K562 (cell line): Measurements from ENCODE around the gene PTGFR. TPM values are rescaled to one million over a fixed set of nuclear protein-coding genes. Genes with fewer than 3 reads are reported as not detected.

Source experiments
- ATAC-seq: fragments of 200-7000 bp; cut with Tn5 transposase; 3 replicates; pipeline ENCODE4 v1.9.1; 2020; ENCODE audit warnings: moderate library complexity
- BruUV-seq: library from RNA; stranded (reverse); fragments of 400-500 nt; replicated peaks from 2 replicates; lab custom pipeline; 2021; lab: Mats Ljungman, UMichigan
- CTCF ChIA-PET: fragments of 300-600 bp; formaldehyde crosslinking; extraction: SDS; loops from one replicate; lab custom pipeline; 2021; ENCODE audit warnings: low intra/inter-chr PET ratio; lab: Yijun Ruan, JAX
- POLR2A ChIA-PET: fragments of 300-600, 350-650 bp; sonication (Branson Sonifier 250); formaldehyde crosslinking; extraction: SDS; loops from one replicate; lab custom pipeline; 2021; ENCODE audit warnings: antibody characterized with exemption, inconsistent platforms; lab: Yijun Ruan, JAX
- DNase-seq, 4 experiments: peaks; one replicate each; pipeline versions ENCODE4 v3.0.0 to v3.0.0-alpha.2; 2011 to 2018; ENCODE audit warnings: low spot score in 3 of 4, mixed read lengths in 3 of 4; ENCODE audit errors: extremely low read depth in 1 of 4
- FAIRE-seq: peaks from 2 replicates; lab custom pipeline; 2011; peaks lifted over from hg19 to GRCh38; lab: Jason Lieb, UNC
- H2AFZ ChIP-seq: 2 replicates; pipeline ENCODE4 v1.6.0; 2011; ENCODE audit warnings: low read depth, low read length, control low read depth, inconsistent platforms
- H3K27ac ChIP-seq: fragments of 200-600 bp; 3 replicates; pipeline ENCODE4 v1.8.0; 2011; ENCODE audit warnings: low read depth, mild to moderate bottlenecking, control low read depth, inconsistent platforms, low read length, moderate library complexity, mixed read lengths; ENCODE audit errors: extremely low read depth
- H3K27me3 ChIP-seq, 2 experiments: fragments of 300-600 bp in 1 of 2; 2 replicates in 1 of 2; 3 replicates in 1 of 2; pipeline versions ENCODE4 v1.6.0 to v1.8.0; 2011; ENCODE audit warnings: inconsistent platforms in 2 of 2, low read length in 2 of 2, mild to moderate bottlenecking in 1 of 2, mixed read lengths in 1 of 2, moderate library complexity in 1 of 2; ENCODE audit not compliant: control insufficient read depth in 2 of 2, insufficient read depth in 2 of 2
- H3K36me3 ChIP-seq: fragments of 300-600 bp; 3 replicates; pipeline ENCODE4 v1.8.0; 2011; ENCODE audit warnings: mild to moderate bottlenecking, low read length, inconsistent platforms; ENCODE audit not compliant: control insufficient read depth, insufficient read depth
- H3K4me1 ChIP-seq, 2 experiments: fragments of 200-600 bp in 1 of 2; replicated peaks in 1 of 2; 2 replicates in 1 of 2; 3 replicates in 1 of 2; pipeline versions ENCODE4 v1.5.1 to v1.8.0; 2011; ENCODE audit warnings: inconsistent platforms in 2 of 2, low read length in 2 of 2, mild to moderate bottlenecking in 1 of 2, mixed read lengths in 1 of 2, moderate library complexity in 1 of 2; ENCODE audit not compliant: control insufficient read depth in 2 of 2, insufficient read depth in 2 of 2
- H3K4me2 ChIP-seq: 2 replicates; pipeline ENCODE4 v1.6.1; 2011; ENCODE audit warnings: low read length, control low read depth, inconsistent platforms, mixed read lengths; ENCODE audit not compliant: insufficient read depth
- H3K4me3 ChIP-seq: fragments of 200-600 bp; sonication (generic), shearing (Covaris generic); 2 replicates; pipeline ENCODE4 v1.5.1; 2016; ENCODE audit warnings: control low read depth, inconsistent platforms
- H3K79me2 ChIP-seq: fragments of 200-600 bp; 3 replicates; pipeline ENCODE4 v1.8.0; 2011; ENCODE audit warnings: low read length, inconsistent platforms; ENCODE audit not compliant: control insufficient read depth, insufficient read depth
- H3K9ac ChIP-seq, 2 experiments: 2 replicates each; pipeline versions ENCODE4 v1.6.0 to v1.6.1; 2011; ENCODE audit warnings: low read depth in 2 of 2, low read length in 2 of 2, control low read depth in 1 of 2, inconsistent platforms in 1 of 2, mild to moderate bottlenecking in 1 of 2, mixed read lengths in 1 of 2; ENCODE audit not compliant: insufficient read depth in 1 of 2
- H3K9me1 ChIP-seq: one replicate; pipeline ENCODE4 v1.6.0; 2011; ENCODE audit warnings: inconsistent platforms, mild to moderate bottlenecking, low read length, moderate library complexity; ENCODE audit not compliant: control insufficient read depth, insufficient read depth
- H3K9me3 ChIP-seq: replicated peaks from 2 replicates; pipeline ENCODE4 v1.5.1; 2011; ENCODE audit warnings: low read depth, low read length, inconsistent platforms; ENCODE audit not compliant: control insufficient read depth, insufficient read depth
- H4K20me1 ChIP-seq: replicated peaks from 2 replicates; pipeline ENCODE4 v1.6.1; 2011; ENCODE audit warnings: low read length, inconsistent platforms, mixed read lengths; ENCODE audit not compliant: control insufficient read depth, insufficient read depth
- ELF4 ChIP-seq: fragments of 450-650 bp; formaldehyde crosslinking; IDR thresholded peaks from 2 replicates; pipeline ENCODE4 v1.4.0; 2022; ENCODE audit warnings: missing genetic modification characterization
- FOS ChIP-seq: IDR thresholded peaks from 3 replicates; pipeline ENCODE4 v1.6.1; 2011; ENCODE audit not compliant: insufficient read length; ENCODE audit errors: extremely low read depth
- FOXJ2 ChIP-seq: fragments of 200-800 bp; sonication (Bioruptor generic); IDR thresholded peaks from 2 replicates; pipeline ENCODE4 v1.6.1; 2016; ENCODE audit warnings: missing genetic modification characterization, missing compliant biosample characterization
- HNRNPLL ChIP-seq: fragments of 200-400 bp; formaldehyde crosslinking; IDR thresholded peaks from 2 replicates; pipeline ENCODE4 v1.6.1; 2017; ENCODE audit warnings: low read length, low read depth, mild to moderate bottlenecking; ENCODE audit not compliant: poor library complexity, severe bottlenecking
- PTTG1 ChIP-seq: fragments of 450-650 bp; IDR thresholded peaks from 2 replicates; pipeline ENCODE4 v1.6.1; 2016; ENCODE audit warnings: low read depth, mild to moderate bottlenecking, missing genetic modification characterization, missing compliant biosample characterization
- SMARCB1 ChIP-seq: IDR thresholded peaks from 2 replicates; pipeline ENCODE4 v1.6.1; 2011; ENCODE audit warnings: improper control_type of control experiment, low read depth; ENCODE audit not compliant: insufficient read length
- TCF7 ChIP-seq: sonication (generic); IDR thresholded peaks from 2 replicates; pipeline ENCODE4 v1.6.1; 2016; ENCODE audit warnings: antibody characterized with exemption, borderline replicate concordance
- ZNF184 ChIP-seq: sonication (generic); formaldehyde crosslinking; IDR thresholded peaks from 2 replicates; pipeline ENCODE4 v1.5.0; 2020; ENCODE audit warnings: missing genetic modification reagents
- ZNF57 ChIP-seq: fragments of 450-650 bp; formaldehyde crosslinking; IDR thresholded peaks from 2 replicates; pipeline ENCODE4 v1.4.0; 2020; ENCODE audit warnings: mild to moderate bottlenecking, moderate library complexity
- WGBS: fragments of 100-300 bp; shearing (Covaris generic); methylation state at CpG from one replicate; pipeline ENCODE4 v1.1.6; 2016; ENCODE audit warnings: low coverage, mixed read lengths; ENCODE audit not compliant: insufficient coverage; ENCODE audit errors: missing lambda C conversion rate; 5-methylcytosine and 5-hydroxymethylcytosine counted together
- in situ Hi-C: fragments of 300-500 bp; cut with MboI; formaldehyde crosslinking; loops from 4 replicates; pipeline ENCODE4 v1.15.0; 2018; ENCODE audit warnings: inconsistent platforms, mixed read lengths
- intact Hi-C: fragments of 100-400 bp; cut with micrococcal nuclease; formaldehyde crosslinking; loops from 2 replicates; pipeline ENCODE4 v1.14.2; 2022
- polyA plus RNA-seq, 8 experiments: library from polyadenylated mRNA; depleted of rRNA in 4 of 8; stranded (reverse) in 5 of 8; unstranded in 3 of 8; fragments of >200 nt; fragmentation: Nextera tagmentation in 2 of 8; fragmentation: Illumina TruSeq in 1 of 8; extraction: Ambion mirVana in 2 of 8; extraction: Trizol in 1 of 8; gene quantifications; 2 replicates each; pipeline versions ENCODE4 v1.2.1 to v1.2.3, GENCODE V29; 2011 to 2014; ENCODE audit warnings: inconsistent platforms in 1 of 8, missing spikeins in 1 of 8
- total RNA-seq, 7 experiments: library from RNA; depleted of rRNA in 6 of 7; stranded (reverse); fragments of >200 nt in 6 of 7; fragmentation: Illumina TruSeq in 2 of 7; extraction: Trizol in 2 of 7; gene quantifications; 2 replicates each; pipeline versions ENCODE4 v1.2.1 to v1.2.3, GENCODE V29; 2011 to 2021; ENCODE audit warnings: low replicate concordance in 1 of 7
- TF ChIP-seq, protein P1 (sequence below): sonication (generic); formaldehyde crosslinking; IDR thresholded peaks from 2 replicates; pipeline ENCODE4 v1.8.1; 2022; ENCODE audit warnings: missing genetic modification reagents
- TF ChIP-seq, protein P2 (sequence below): fragments of 200-800 bp; sonication (Bioruptor generic); IDR thresholded peaks from 2 replicates; pipeline ENCODE4 v1.6.1; 2017; ENCODE audit warnings: missing genetic modification characterization, missing compliant biosample characterization

PTGFR gene
- total and polyA plus RNA-seq, 9 of the 15 experiments (the other 6 are each of a cell fraction or from before 2014, with no cell fraction given), result 0.04 TPM; not detected in 8

DNA sequence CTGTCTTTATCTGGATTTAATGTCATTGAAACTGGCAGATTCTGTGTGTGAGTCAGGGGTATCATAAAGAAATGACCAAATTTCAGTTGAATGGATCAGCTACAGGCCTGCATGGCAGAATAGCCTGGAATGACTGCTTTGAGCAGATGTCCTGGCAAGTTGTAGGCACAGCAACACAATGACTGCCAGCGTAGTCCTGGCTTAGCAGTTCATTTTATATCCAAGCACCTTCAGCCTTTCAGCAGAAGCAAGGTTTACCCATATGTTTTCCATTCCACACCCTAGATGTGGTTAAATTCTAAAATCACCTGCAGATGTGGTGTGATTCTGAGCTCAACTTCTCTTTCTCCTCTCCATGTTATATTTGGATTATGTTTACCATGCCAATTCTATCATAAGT lies 22.3 kb upstream of the PTGFR start:
- H3K9me3 ChIP-seq, result no peaks in the 10 kb centered on the region; the same call in 1 of the 2 replicates
- no peaks in the 10 kb centered on the region for H4K20me1 ChIP-seq
- no peaks in the 10 kb centered on the region for H3K9me1 ChIP-seq
- H3K27me3 ChIP-seq, result no peaks in the 10 kb centered on the region
- no peak overlapping the region for H3K27ac ChIP-seq
- no peak for DNase-seq
- ChIA-PET POLR2A (interaction anchor here (0.6 kb wide), 1 partner anchor 57 kb away, joined by 3 read pairs; no protein-coding TSS in a partner anchor), CTCF (no interaction called here)
- ATAC-seq, result no peak
- no TSS peak for BruUV-seq
- H3K9ac ChIP-seq, result no peak overlapping the region
- in situ Hi-C loops (no loop called here), intact Hi-C loops (no loop called here)
- no peak overlapping the region for H3K4me3 ChIP-seq
- H2AFZ ChIP-seq, result no peak overlapping the region
- no peaks in the 10 kb centered on the region for H3K79me2 ChIP-seq
- no peak overlapping the region for H3K4me2 ChIP-seq
- FAIRE-seq, result no peak
- 10% methylated on average over 1 of the region's 1 CpG for WGBS
- H3K36me3 ChIP-seq, result no peaks in the 10 kb centered on the region
- TF ChIP-seq, protein P1, sequence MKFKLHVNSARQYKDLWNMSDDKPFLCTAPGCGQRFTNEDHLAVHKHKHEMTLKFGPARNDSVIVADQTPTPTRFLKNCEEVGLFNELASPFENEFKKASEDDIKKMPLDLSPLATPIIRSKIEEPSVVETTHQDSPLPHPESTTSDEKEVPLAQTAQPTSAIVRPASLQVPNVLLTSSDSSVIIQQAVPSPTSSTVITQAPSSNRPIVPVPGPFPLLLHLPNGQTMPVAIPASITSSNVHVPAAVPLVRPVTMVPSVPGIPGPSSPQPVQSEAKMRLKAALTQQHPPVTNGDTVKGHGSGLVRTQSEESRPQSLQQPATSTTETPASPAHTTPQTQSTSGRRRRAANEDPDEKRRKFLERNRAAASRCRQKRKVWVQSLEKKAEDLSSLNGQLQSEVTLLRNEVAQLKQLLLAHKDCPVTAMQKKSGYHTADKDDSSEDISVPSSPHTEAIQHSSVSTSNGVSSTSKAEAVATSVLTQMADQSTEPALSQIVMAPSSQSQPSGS (CRISPR knock-in tag), result no peak
- TF ChIP-seq, protein P2, sequence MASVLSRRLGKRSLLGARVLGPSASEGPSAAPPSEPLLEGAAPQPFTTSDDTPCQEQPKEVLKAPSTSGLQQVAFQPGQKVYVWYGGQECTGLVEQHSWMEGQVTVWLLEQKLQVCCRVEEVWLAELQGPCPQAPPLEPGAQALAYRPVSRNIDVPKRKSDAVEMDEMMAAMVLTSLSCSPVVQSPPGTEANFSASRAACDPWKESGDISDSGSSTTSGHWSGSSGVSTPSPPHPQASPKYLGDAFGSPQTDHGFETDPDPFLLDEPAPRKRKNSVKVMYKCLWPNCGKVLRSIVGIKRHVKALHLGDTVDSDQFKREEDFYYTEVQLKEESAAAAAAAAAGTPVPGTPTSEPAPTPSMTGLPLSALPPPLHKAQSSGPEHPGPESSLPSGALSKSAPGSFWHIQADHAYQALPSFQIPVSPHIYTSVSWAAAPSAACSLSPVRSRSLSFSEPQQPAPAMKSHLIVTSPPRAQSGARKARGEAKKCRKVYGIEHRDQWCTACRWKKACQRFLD (CRISPR knock-in tag), result no peak
- no peak for TF ChIP-seq PTTG1 (tag)
- no peak for TF ChIP-seq FOS
- TF ChIP-seq SMARCB1, result no peak
- TF ChIP-seq HNRNPLL, result no peak
- no peak for TF ChIP-seq ZNF184
- TF ChIP-seq TCF7, result no peak
- TF ChIP-seq ZNF57 (CRISPR knock-in tag), result no peak
- no peak for TF ChIP-seq ELF4 (CRISPR knock-in tag)
- no peak for TF ChIP-seq FOXJ2 (tag)
- H3K4me1 ChIP-seq, result no peaks in the 10 kb centered on the region
